HepG2 (cell line): ENCODE data around the gene VAT1L. TPM values are rescaled to one million over a fixed set of nuclear protein-coding genes. Genes with fewer than 3 reads are reported as not detected.

Source experiments
- ATAC-seq: fragments of 200-7000 bp; cut with Tn5 transposase; 3 replicates; pipeline ENCODE4 v1.9.1; 2020; ENCODE audit warnings: mild to moderate bottlenecking, moderate library complexity
- BruUV-seq: library from RNA; stranded (reverse); fragments of 400-500 nt; replicated peaks from 2 replicates; lab custom pipeline; 2021; lab: Mats Ljungman, UMichigan
- CTCF ChIA-PET: fragments of 300-600 bp; formaldehyde crosslinking; extraction: SDS; loops from one replicate; lab custom pipeline; 2021; ENCODE audit warnings: low total read pairs, inconsistent platforms, low intra/inter-chr PET ratio; lab: Yijun Ruan, JAX
- POLR2A ChIA-PET: fragments of 350-600 bp; sonication (Branson Sonifier 250); formaldehyde crosslinking; loops from one replicate; lab custom pipeline; 2020; ENCODE audit warnings: antibody characterized with exemption, inconsistent platforms; lab: Yijun Ruan, JAX
- DNase-seq: peaks from one replicate; pipeline ENCODE4 v3.0.0-alpha.2; 2015; ENCODE audit warnings: low spot score
- FAIRE-seq: peaks from 3 replicates; lab custom pipeline; 2011; peaks lifted over from hg19 to GRCh38; lab: Jason Lieb, UNC
- H2AFZ ChIP-seq: one replicate; pipeline ENCODE4 v1.6.1; 2011; ENCODE audit warnings: low read length, inconsistent platforms
- H3K27ac ChIP-seq: fragments of 300-600 bp; 3 replicates; pipeline ENCODE4 v1.8.0; 2011; ENCODE audit warnings: mixed run types, mild to moderate bottlenecking, mixed read lengths, low read length, inconsistent platforms; ENCODE audit not compliant: insufficient read depth; ENCODE audit errors: extremely low read length
- H3K27me3 ChIP-seq, 2 experiments: fragments of 200-600 bp in 1 of 2; 2 replicates in 1 of 2; 3 replicates in 1 of 2; pipeline versions ENCODE4 v1.6.0 to v1.8.0; 2011; ENCODE audit warnings: low read length in 2 of 2, mild to moderate bottlenecking in 2 of 2, moderate library complexity in 2 of 2, inconsistent platforms in 1 of 2; ENCODE audit not compliant: insufficient read depth in 2 of 2, control insufficient read depth in 1 of 2
- H3K36me3 ChIP-seq, 2 experiments: fragments of 200-600 bp in 1 of 2; replicated peaks in 1 of 2; 2 replicates in 1 of 2; 3 replicates in 1 of 2; pipeline versions ENCODE4 v1.5.1 to v1.8.0; 2011; ENCODE audit warnings: low read length in 2 of 2, inconsistent platforms in 1 of 2; ENCODE audit not compliant: insufficient read depth in 2 of 2, control insufficient read depth in 1 of 2
- H3K4me1 ChIP-seq: 2 replicates; pipeline ENCODE4 v1.5.1; 2012; ENCODE audit warnings: low read length, inconsistent platforms; ENCODE audit not compliant: insufficient read depth
- H3K4me2 ChIP-seq: 2 replicates; pipeline ENCODE4 v1.6.0; 2011; ENCODE audit warnings: low read depth, low read length, inconsistent platforms
- H3K4me3 ChIP-seq, 3 experiments: fragments of 200-600 bp in 1 of 3; sonication (generic), shearing (Covaris generic) in 1 of 3; replicated peaks in 1 of 3; 2 replicates each; pipeline ENCODE4 v1.5.1; 2011 to 2016; ENCODE audit warnings: low read length in 3 of 3, inconsistent platforms in 2 of 3, low read depth in 2 of 3, mild to moderate bottlenecking in 2 of 3, control low read depth in 1 of 3, mixed read lengths in 1 of 3; ENCODE audit not compliant: insufficient read depth in 1 of 3
- H3K79me2 ChIP-seq: one replicate; pipeline ENCODE4 v1.6.1; 2011; ENCODE audit warnings: low read length, inconsistent platforms; ENCODE audit not compliant: insufficient read depth
- H3K9ac ChIP-seq: 2 replicates; pipeline ENCODE4 v1.6.0; 2011; ENCODE audit warnings: mild to moderate bottlenecking, low read depth, low read length, inconsistent platforms; ENCODE audit not compliant: insufficient read depth
- H3K9me3 ChIP-seq: 2 replicates; pipeline ENCODE4 v1.5.1; 2012; ENCODE audit warnings: mild to moderate bottlenecking, low read length
- H4K20me1 ChIP-seq: 2 replicates; pipeline ENCODE4 v1.6.0; 2011; ENCODE audit warnings: inconsistent platforms, mild to moderate bottlenecking, low read length, moderate library complexity; ENCODE audit not compliant: insufficient read depth
- AKAP8 ChIP-seq: sonication (generic); formaldehyde crosslinking; IDR thresholded peaks from 2 replicates; pipeline ENCODE4 v1.5.1; 2020; ENCODE audit warnings: mild to moderate bottlenecking, missing genetic modification reagents
- BORCS8-MEF2B ChIP-seq: sonication (generic); formaldehyde crosslinking; IDR thresholded peaks from 2 replicates; pipeline ENCODE4 v1.8.0; 2022; ENCODE audit warnings: mild to moderate bottlenecking, missing genetic modification reagents
- CCAR2 ChIP-seq: fragments of 200-400 bp; formaldehyde crosslinking; optimal IDR thresholded peaks from 2 replicates; pipeline ENCODE3; 2018; ENCODE audit warnings: low read depth, mild to moderate bottlenecking, low read length, moderate library complexity
- EEA1 ChIP-seq: sonication (generic); formaldehyde crosslinking; IDR thresholded peaks from 2 replicates; pipeline ENCODE4 v1.5.1; 2020; ENCODE audit warnings: mild to moderate bottlenecking, missing genetic modification reagents, borderline replicate concordance
- HCFC1 ChIP-seq: fragments of 150-350 bp; IDR thresholded peaks from 2 replicates; pipeline ENCODE4 v1.6.1; 2014; ENCODE audit warnings: low read depth, low read length
- KLF11 ChIP-seq: IDR thresholded peaks from 2 replicates; pipeline ENCODE4 v1.6.1; 2016; ENCODE audit warnings: missing compliant biosample characterization
- SCMH1 ChIP-seq: sonication (generic); formaldehyde crosslinking; IDR thresholded peaks from 2 replicates; pipeline ENCODE4 v1.9.0; 2021; ENCODE audit warnings: missing genetic modification reagents, mild to moderate bottlenecking, borderline replicate concordance
- ZNF160 ChIP-seq: sonication (generic); formaldehyde crosslinking; IDR thresholded peaks from 2 replicates; pipeline ENCODE4 v1.8.0; 2022; ENCODE audit warnings: mild to moderate bottlenecking, inconsistent platforms, missing genetic modification reagents
- ZNF660 ChIP-seq: sonication (generic); formaldehyde crosslinking; IDR thresholded peaks from 2 replicates; pipeline ENCODE4 v1.5.1; 2020; ENCODE audit warnings: mild to moderate bottlenecking, low read depth, missing genetic modification reagents, borderline replicate concordance
- WGBS: methylation state at CpG from one replicate; pipeline ENCODE4 v1.1.6; 2017; ENCODE audit warnings: low lambda C conversion rate; 5-methylcytosine and 5-hydroxymethylcytosine counted together
- in situ Hi-C: cut with HindIII; loops from 2 replicates; pipeline ENCODE4 v1.10.0; 2017; ENCODE audit warnings: low pct_unique_long_range_greater_than_20kb; ENCODE audit not compliant: extremely low pct_ligation_motif_present
- intact Hi-C: fragments of 100-400 bp; cut with micrococcal nuclease; formaldehyde crosslinking; loops from one replicate; pipeline ENCODE4 v1.10.0; 2022; ENCODE audit not compliant: unreplicated experiment
- polyA plus RNA-seq, 8 experiments: library from polyadenylated mRNA; depleted of rRNA in 3 of 8; stranded (reverse) in 7 of 8; unstranded in 1 of 8; fragments of >200 nt; fragmentation: Illumina TruSeq in 4 of 8; extraction: Trizol in 4 of 8; gene quantifications; 2 replicates each; pipeline versions ENCODE4 v1.2.1 to v1.2.3, GENCODE V29; 2011 to 2016; ENCODE audit warnings: low read depth in 4 of 8, missing spikeins in 1 of 8, mixed read lengths in 1 of 8; ENCODE audit not compliant: insufficient read depth in 1 of 8
- total RNA-seq, 5 experiments: library from RNA; depleted of rRNA; stranded (reverse); fragments of >200 nt; fragmentation: Illumina TruSeq; extraction: Trizol; gene quantifications; 2 replicates each; pipeline ENCODE4 v1.2.3, GENCODE V29; 2016; ENCODE audit warnings: low read depth in 1 of 5
- TF ChIP-seq, protein P1 (sequence below): sonication (generic); formaldehyde crosslinking; IDR thresholded peaks from 2 replicates; pipeline ENCODE4 v1.5.0; 2020; ENCODE audit warnings: mild to moderate bottlenecking, missing genetic modification reagents
- TF ChIP-seq, protein P2 (sequence below): sonication (generic); formaldehyde crosslinking; IDR thresholded peaks from 2 replicates; pipeline ENCODE4 v1.8.0; 2022; ENCODE audit warnings: low read depth, missing genetic modification reagents
- TF ChIP-seq, protein P3 (sequence below): sonication (generic); formaldehyde crosslinking; IDR thresholded peaks from 2 replicates; pipeline ENCODE4 v1.4.0; 2020; ENCODE audit warnings: low read depth, mild to moderate bottlenecking, missing genetic modification reagents

Gene VAT1L
- total and polyA plus RNA-seq, 2 of the 13 experiments (the other 11 are each of a cell fraction or from before 2014, with no cell fraction given), result not detected

DNA sequence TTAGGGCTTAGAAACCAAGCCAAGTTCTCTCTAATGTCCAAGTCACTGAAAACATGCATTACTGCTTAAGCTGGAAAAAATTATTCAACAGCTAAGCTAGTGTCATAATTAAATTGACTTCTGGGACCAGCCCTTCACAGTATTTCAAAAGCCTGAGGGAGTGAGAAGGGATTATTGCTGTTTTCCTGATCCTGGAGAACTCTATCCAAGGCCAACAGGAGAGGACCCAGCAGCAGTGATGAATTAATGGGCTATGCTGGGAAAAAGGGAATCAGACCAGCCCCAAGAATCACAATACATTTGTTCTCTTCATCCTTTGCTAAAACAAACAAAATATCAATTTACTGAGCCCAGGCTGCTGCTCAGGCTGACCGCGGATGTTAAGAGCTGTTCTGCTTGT is 199.4 kb downstream of the VAT1L start:
- Histone ChIP-seq H3K27ac (no peak overlapping the region), H3K36me3 (no peaks in the 10 kb centered on the region), H3K9me3 (peaks cover 5% of the 10 kb centered on the region; the same call in 1 of the 2 replicates), H3K4me3 (no peak overlapping the region), H3K27me3 (peaks cover 0 to 14% of the 10 kb centered on the region in 2 experiments; a peak in 2 of 5 replicates), H3K9ac (no peak overlapping the region), H4K20me1 (no peaks in the 10 kb centered on the region), H3K79me2 (no peaks in the 10 kb centered on the region), H3K4me1 (no peaks in the 10 kb centered on the region), H3K4me2 (no peak overlapping the region), H2AFZ (no peak overlapping the region)
- ChIA-PET POLR2A (no interaction called here), CTCF (no interaction called here)
- intact Hi-C loops (no loop called here), in situ Hi-C loops (no loop called here)
- TF ChIP-seq, protein P1, sequence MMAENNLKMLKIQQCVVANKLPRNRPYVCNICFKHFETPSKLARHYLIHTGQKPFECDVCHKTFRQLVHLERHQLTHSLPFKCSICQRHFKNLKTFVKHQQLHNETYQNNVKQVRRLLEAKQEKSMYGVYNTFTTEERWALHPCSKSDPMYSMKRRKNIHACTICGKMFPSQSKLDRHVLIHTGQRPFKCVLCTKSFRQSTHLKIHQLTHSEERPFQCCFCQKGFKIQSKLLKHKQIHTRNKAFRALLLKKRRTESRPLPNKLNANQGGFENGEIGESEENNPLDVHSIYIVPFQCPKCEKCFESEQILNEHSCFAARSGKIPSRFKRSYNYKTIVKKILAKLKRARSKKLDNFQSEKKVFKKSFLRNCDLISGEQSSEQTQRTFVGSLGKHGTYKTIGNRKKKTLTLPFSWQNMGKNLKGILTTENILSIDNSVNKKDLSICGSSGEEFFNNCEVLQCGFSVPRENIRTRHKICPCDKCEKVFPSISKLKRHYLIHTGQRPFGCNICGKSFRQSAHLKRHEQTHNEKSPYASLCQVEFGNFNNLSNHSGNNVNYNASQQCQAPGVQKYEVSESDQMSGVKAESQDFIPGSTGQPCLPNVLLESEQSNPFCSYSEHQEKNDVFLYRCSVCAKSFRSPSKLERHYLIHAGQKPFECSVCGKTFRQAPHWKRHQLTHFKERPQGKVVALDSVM (CRISPR knock-in tag), result no peak
- TF ChIP-seq KLF11 (CRISPR knock-in tag) (no peak), ZNF160 (no peak), AKAP8 (CRISPR knock-in tag) (no peak), CCAR2 (no peak), ZNF660 (CRISPR knock-in tag) (no peak), EEA1 (no peak), HCFC1 (no peak), SCMH1 (no peak), BORCS8-MEF2B (CRISPR knock-in tag) (no peak)
- TF ChIP-seq, protein P2, sequence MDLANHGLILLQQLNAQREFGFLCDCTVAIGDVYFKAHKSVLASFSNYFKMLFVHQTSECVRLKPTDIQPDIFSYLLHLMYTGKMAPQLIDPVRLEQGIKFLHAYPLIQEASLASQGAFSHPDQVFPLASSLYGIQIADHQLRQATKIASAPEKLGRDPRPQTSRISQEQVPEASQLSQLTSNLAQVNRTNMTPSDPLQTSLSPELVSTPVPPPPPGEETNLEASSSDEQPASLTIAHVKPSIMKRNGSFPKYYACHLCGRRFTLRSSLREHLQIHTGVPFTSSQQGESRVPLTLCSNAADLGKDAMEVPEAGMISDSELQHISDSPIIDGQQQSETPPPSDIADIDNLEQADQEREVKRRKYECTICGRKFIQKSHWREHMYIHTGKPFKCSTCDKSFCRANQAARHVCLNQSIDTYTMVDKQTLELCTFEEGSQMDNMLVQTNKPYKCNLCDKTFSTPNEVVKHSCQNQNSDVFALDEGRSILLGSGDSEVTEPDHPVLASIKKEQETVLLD, result no peak
- TF ChIP-seq, protein P3, sequence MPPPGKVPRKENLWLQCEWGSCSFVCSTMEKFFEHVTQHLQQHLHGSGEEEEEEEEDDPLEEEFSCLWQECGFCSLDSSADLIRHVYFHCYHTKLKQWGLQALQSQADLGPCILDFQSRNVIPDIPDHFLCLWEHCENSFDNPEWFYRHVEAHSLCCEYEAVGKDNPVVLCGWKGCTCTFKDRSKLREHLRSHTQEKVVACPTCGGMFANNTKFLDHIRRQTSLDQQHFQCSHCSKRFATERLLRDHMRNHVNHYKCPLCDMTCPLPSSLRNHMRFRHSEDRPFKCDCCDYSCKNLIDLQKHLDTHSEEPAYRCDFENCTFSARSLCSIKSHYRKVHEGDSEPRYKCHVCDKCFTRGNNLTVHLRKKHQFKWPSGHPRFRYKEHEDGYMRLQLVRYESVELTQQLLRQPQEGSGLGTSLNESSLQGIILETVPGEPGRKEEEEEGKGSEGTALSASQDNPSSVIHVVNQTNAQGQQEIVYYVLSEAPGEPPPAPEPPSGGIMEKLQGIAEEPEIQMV, result no peak
- no TSS peak for BruUV-seq
- ATAC-seq (no peak), FAIRE-seq (no peak), DNase-seq (no peak)
- 100% methylated on average over 2 of the region's 2 CpGs for WGBS
